ENCODE results near the gene TNFAIP6. TPM values are rescaled to one million over a fixed set of nuclear protein-coding genes. Genes with fewer than 3 reads are reported as not detected.
"Not testable (repeated sequence)": the region's sequence is repeated elsewhere in the genome, so short reads cannot be mapped to it uniquely, and the experiment has no call there.

TNFAIP6 gene
- not detected for total RNA-seq (ENCODE audit: unreplicated experiment)
- long read RNA-seq, result 0 reads

- Mint-ChIP-seq H3K27ac (ENCODE audit: unreplicated experiment) (no peak within 1 kb of the TSS), H3K9me3 (ENCODE audit: unreplicated experiment) (no peaks in the 10 kb centered on the region), H3K4me3 (ENCODE audit: unreplicated experiment) (no peak within 1 kb of the TSS), H3K4me1 (ENCODE audit: unreplicated experiment) (no peaks in the 10 kb centered on the region), H3K27me3 (ENCODE audit: unreplicated experiment) (no peaks in the 10 kb centered on the region), H3K36me3 (ENCODE audit: low read depth, unreplicated experiment) (no peaks in the 10 kb centered on the region)
- no peak for TF ChIP-seq CTCF (IDR thresholded peaks at IDR 0.05; ENCODE audit: unreplicated experiment)
- DNase-seq (ENCODE audit: low spot score), result no peak
Observed at GRCh38 chr2:151357359-151357758, at the start of gene TNFAIP6. TSS of gene TNFAIP6 (plus strand) at chr2:151357592. CDS start at chr2:151357667, 75 bp downstream.

GRCh38 chr2:151310313-151310712 lies 47.1 kb upstream of the TNFAIP6 start:
- H3K4me1 Mint-ChIP-seq (ENCODE audit: unreplicated experiment); DNase-seq (ENCODE audit: low spot score); H3K27me3 Mint-ChIP-seq (ENCODE audit: unreplicated experiment); H3K27ac Mint-ChIP-seq (ENCODE audit: unreplicated experiment); H3K4me3 Mint-ChIP-seq (ENCODE audit: unreplicated experiment); H3K9me3 Mint-ChIP-seq (ENCODE audit: unreplicated experiment); H3K36me3 Mint-ChIP-seq (ENCODE audit: low read depth, unreplicated experiment): not testable (repeated sequence)

- not testable (repeated sequence) for H3K9me3 Mint-ChIP-seq (ENCODE audit: unreplicated experiment); H3K27me3 Mint-ChIP-seq (ENCODE audit: unreplicated experiment); H3K4me1 Mint-ChIP-seq (ENCODE audit: unreplicated experiment); H3K27ac Mint-ChIP-seq (ENCODE audit: unreplicated experiment); H3K4me3 Mint-ChIP-seq (ENCODE audit: unreplicated experiment); DNase-seq (ENCODE audit: low spot score); H3K36me3 Mint-ChIP-seq (ENCODE audit: low read depth, unreplicated experiment)
Observed at GRCh38 chr2:151312440-151312839, 45.0 kb upstream of the TNFAIP6 start.

- no peak for TF ChIP-seq CTCF (IDR thresholded peaks at IDR 0.05; ENCODE audit: unreplicated experiment)
- H3K9me3 Mint-ChIP-seq (ENCODE audit: unreplicated experiment), result peaks cover under 1% of the 10 kb centered on the region
- no peaks in the 10 kb centered on the region for H3K36me3 Mint-ChIP-seq (ENCODE audit: low read depth, unreplicated experiment)
- DNase-seq (ENCODE audit: low spot score), result no peak
- H3K27ac Mint-ChIP-seq (ENCODE audit: unreplicated experiment), result no peak overlapping the region
- H3K4me3 Mint-ChIP-seq (ENCODE audit: unreplicated experiment), result no peak overlapping the region
- H3K27me3 Mint-ChIP-seq (ENCODE audit: unreplicated experiment), result no peaks in the 10 kb centered on the region
- peaks cover 8% of the 10 kb centered on the region for H3K4me1 Mint-ChIP-seq (ENCODE audit: unreplicated experiment)
Observed at GRCh38 chr2:151315381-151315903, 42.0 kb upstream of the TNFAIP6 start.

GRCh38 chr2:151325581-151326095 lies 31.8 kb upstream of the TNFAIP6 start:
- TF ChIP-seq CTCF (IDR thresholded peaks at IDR 0.05; ENCODE audit: unreplicated experiment), result no peak
- Mint-ChIP-seq H3K4me1 (ENCODE audit: unreplicated experiment) (peaks cover 4% of the 10 kb centered on the region), H3K4me3 (ENCODE audit: unreplicated experiment) (no peak overlapping the region), H3K27me3 (ENCODE audit: unreplicated experiment) (peaks cover 2% of the 10 kb centered on the region), H3K27ac (ENCODE audit: unreplicated experiment) (no peak overlapping the region), H3K36me3 (ENCODE audit: low read depth, unreplicated experiment) (no peaks in the 10 kb centered on the region), H3K9me3 (ENCODE audit: unreplicated experiment) (peaks cover 2% of the 10 kb centered on the region)
- no peak for DNase-seq (ENCODE audit: low spot score)

- Mint-ChIP-seq H3K27ac (ENCODE audit: unreplicated experiment) (no peak overlapping the region), H3K4me1 (ENCODE audit: unreplicated experiment) (peaks cover 4% of the 10 kb centered on the region), H3K9me3 (ENCODE audit: unreplicated experiment) (no peaks in the 10 kb centered on the region), H3K36me3 (ENCODE audit: low read depth, unreplicated experiment) (no peaks in the 10 kb centered on the region), H3K4me3 (ENCODE audit: unreplicated experiment) (no peak overlapping the region), H3K27me3 (ENCODE audit: unreplicated experiment) (peaks cover 2% of the 10 kb centered on the region)
- TF ChIP-seq CTCF (IDR thresholded peaks at IDR 0.05; ENCODE audit: unreplicated experiment), result no peak
- no peak for DNase-seq (ENCODE audit: low spot score)
Observed at GRCh38 chr2:151326554-151326953, 30.8 kb upstream of the TNFAIP6 start.
